K562 (cell line): Measurements from ENCODE around the gene LGALS8. TPM values are rescaled to one million over a fixed set of nuclear protein-coding genes. Genes with fewer than 3 reads are reported as not detected.

ENCODE experiments used
- CEBPG ChIP-seq, 3 experiments: fragments of 200-800 bp in 1 of 3; sonication (Bioruptor generic) in 1 of 3; sonication (generic) in 1 of 3; formaldehyde crosslinking in 1 of 3; IDR thresholded peaks in 2 of 3; conservative IDR thresholded peaks in 1 of 3; 2 replicates each; pipeline versions ENCODE4 v1.6.1 to v1.8.0; 2016 to 2022; ENCODE audit warnings: missing compliant biosample characterization in 2 of 3, missing genetic modification characterization in 2 of 3, mild to moderate bottlenecking in 1 of 3, missing genetic modification reagents in 1 of 3
- FOXJ2 ChIP-seq: fragments of 200-800 bp; sonication (Bioruptor generic); IDR thresholded peaks from 2 replicates; pipeline ENCODE4 v1.6.1; 2016; ENCODE audit warnings: missing genetic modification characterization, missing compliant biosample characterization
- FOXK1 ChIP-seq: sonication (generic); formaldehyde crosslinking; IDR thresholded peaks from 2 replicates; pipeline ENCODE4 v1.8.0; 2022; ENCODE audit warnings: missing genetic modification reagents, mild to moderate bottlenecking, borderline replicate concordance
- HOXB6 ChIP-seq: fragments of 250-450 bp; sonication (Bioruptor Pico); IDR thresholded peaks from 2 replicates; pipeline ENCODE4 v1.5.1; 2022; ENCODE audit warnings: mild to moderate bottlenecking, borderline replicate concordance
- ILF3 ChIP-seq: fragments of 450-650 bp; IDR thresholded peaks from 2 replicates; pipeline ENCODE4 v1.6.1; 2018; ENCODE audit warnings: antibody characterized with exemption, mild to moderate bottlenecking, moderate library complexity, borderline replicate concordance
- JUN ChIP-seq, 2 experiments: sonication (generic) in 1 of 2; formaldehyde crosslinking in 1 of 2; IDR thresholded peaks; 2 replicates each; pipeline versions ENCODE4 v1.6.1 to v1.8.0; 2012 to 2022; ENCODE audit warnings: borderline replicate concordance in 2 of 2, mild to moderate bottlenecking in 2 of 2, improper control_type of control experiment in 1 of 2, low read depth in 1 of 2, low read length in 1 of 2, missing genetic modification reagents in 1 of 2
- KDM2B ChIP-seq: fragments of 250-450 bp; sonication (Bioruptor Pico); IDR thresholded peaks from 2 replicates; pipeline ENCODE4 v1.8.0; 2021; ENCODE audit warnings: mild to moderate bottlenecking, moderate library complexity
- NR4A1 ChIP-seq, 2 experiments: fragments of 250-450 bp in 1 of 2; fragments of 450-650 bp in 1 of 2; sonication (Bioruptor Pico) in 1 of 2; IDR thresholded peaks; 2 replicates each; pipeline versions ENCODE4 v1.4.0 to v1.6.1; 2016 to 2020; ENCODE audit warnings: mild to moderate bottlenecking in 2 of 2, missing compliant biosample characterization in 1 of 2, missing genetic modification characterization in 1 of 2, moderate library complexity in 1 of 2
- PATZ1 ChIP-seq: fragments of 250-450 bp; sonication (Bioruptor Pico); IDR thresholded peaks from 2 replicates; pipeline ENCODE4 v1.5.0; 2020; ENCODE audit warnings: mild to moderate bottlenecking, borderline replicate concordance
- SIRT6 ChIP-seq: IDR thresholded peaks from one replicate; pipeline ENCODE4 v1.6.1; 2012; ENCODE audit warnings: low read depth, mild to moderate bottlenecking, control low read depth, inconsistent platforms, low read length, moderate library complexity
- TCF7 ChIP-seq: sonication (generic); IDR thresholded peaks from 2 replicates; pipeline ENCODE4 v1.6.1; 2016; ENCODE audit warnings: antibody characterized with exemption, borderline replicate concordance
- TFAP4 ChIP-seq: sonication (generic); formaldehyde crosslinking; IDR thresholded peaks from 2 replicates; pipeline ENCODE4 v1.8.0; 2022; ENCODE audit warnings: missing genetic modification reagents, mild to moderate bottlenecking, moderate library complexity, borderline replicate concordance
- THAP7 ChIP-seq: fragments of 250-450 bp; sonication (Bioruptor Pico); IDR thresholded peaks from 2 replicates; pipeline ENCODE4 v1.5.0; 2021
- UBTF ChIP-seq, 2 experiments: IDR thresholded peaks; 2 replicates each; pipeline ENCODE4 v1.6.1; 2012; ENCODE audit warnings: improper control_type of control experiment in 2 of 2, low read depth in 2 of 2, low read length in 2 of 2, borderline replicate concordance in 1 of 2
- ZNF449 ChIP-seq: fragments of 250-450 bp; sonication (Bioruptor Pico); IDR thresholded peaks from 2 replicates; pipeline ENCODE4 v1.8.0; 2022; ENCODE audit warnings: moderate library complexity, mild to moderate bottlenecking, inconsistent platforms
- ZZZ3 ChIP-seq: fragments of 450-650 bp; IDR thresholded peaks from 2 replicates; pipeline ENCODE4 v1.6.1; 2016; ENCODE audit warnings: antibody characterized with exemption, mild to moderate bottlenecking, moderate library complexity
- polyA plus RNA-seq, 8 experiments: library from polyadenylated mRNA; depleted of rRNA in 4 of 8; stranded (reverse) in 5 of 8; unstranded in 3 of 8; fragments of >200 nt; fragmentation: Nextera tagmentation in 2 of 8; fragmentation: Illumina TruSeq in 1 of 8; extraction: Ambion mirVana in 2 of 8; extraction: Trizol in 1 of 8; gene quantifications; 2 replicates each; pipeline versions ENCODE4 v1.2.1 to v1.2.3, GENCODE V29; 2011 to 2014; ENCODE audit warnings: inconsistent platforms in 1 of 8, missing spikeins in 1 of 8
- total RNA-seq, 7 experiments: library from RNA; depleted of rRNA in 6 of 7; stranded (reverse); fragments of >200 nt in 6 of 7; fragmentation: Illumina TruSeq in 2 of 7; extraction: Trizol in 2 of 7; gene quantifications; 2 replicates each; pipeline versions ENCODE4 v1.2.1 to v1.2.3, GENCODE V29; 2011 to 2021; ENCODE audit warnings: low replicate concordance in 1 of 7

The LGALS8 gene
- total and polyA plus RNA-seq, 9 of the 15 experiments (the other 6 are each of a cell fraction or from before 2014, with no cell fraction given), result 57.4 to 87.7 (median 70.3) TPM

- peak in 1 of 2 experiments; percentile 80; a peak in 1 of 4 replicates for TF ChIP-seq UBTF (IDR thresholded peaks at IDR 0.05; ENCODE audit: borderline replicate concordance in 1 of 2, low read depth in 2 of 2, low read length in 2 of 2)
- no peak for TF ChIP-seq FOXK1 (CRISPR knock-in tag)
- TF ChIP-seq TCF7, result 0 out of 2 replicates have a peak, but pooled peaks have one; percentile 60
- TF ChIP-seq HOXB6 (CRISPR knock-in tag), result no peak
- no peak for TF ChIP-seq CEBPG (CRISPR knock-in tag; IDR thresholded peaks at IDR 0.05)
- no peak for TF ChIP-seq CEBPG (tag; conservative IDR thresholded peaks at IDR 0.05 in 1 of 2, IDR thresholded peaks at IDR 0.05 in 1 of 2)
- no peak for TF ChIP-seq KDM2B (CRISPR knock-in tag)
- TF ChIP-seq THAP7, result no peak
- peak; percentile 32; the same call in 1 of the 2 replicates for TF ChIP-seq JUN (IDR thresholded peaks at IDR 0.05; ENCODE audit: borderline replicate concordance, low read depth, low read length)
- TF ChIP-seq JUN (CRISPR knock-in tag; IDR thresholded peaks at IDR 0.05; ENCODE audit: borderline replicate concordance), result peak; percentile 65; the same call in 1 of the 2 replicates
- TF ChIP-seq SIRT6, result no peak
- TF ChIP-seq PATZ1 (CRISPR knock-in tag), result no peak
- TF ChIP-seq TFAP4, result peak; percentile 82
- no peak for TF ChIP-seq FOXJ2
- no peak for TF ChIP-seq NR4A1 (CRISPR knock-in tag; IDR thresholded peaks at IDR 0.05)
- no peak for TF ChIP-seq NR4A1 (tag; IDR thresholded peaks at IDR 0.05)
- no peak for TF ChIP-seq ILF3
- no peak for TF ChIP-seq ZZZ3
- no peak for TF ChIP-seq ZNF449 (CRISPR knock-in tag)
Observed at GRCh38 chr1:236523704-236524141, at the start of gene LGALS8 (continued).
